ENCODE measurements around the gene SNRNP25. TPM values are rescaled to one million over a fixed set of nuclear protein-coding genes. Genes with fewer than 3 reads are reported as not detected.

The SNRNP25 gene
- total and polyA plus RNA-seq, 9 of the 15 experiments (the other 6 are each of a cell fraction or from before 2014, with no cell fraction given): 59.0 to 176 (median 108) TPM

DNA sequence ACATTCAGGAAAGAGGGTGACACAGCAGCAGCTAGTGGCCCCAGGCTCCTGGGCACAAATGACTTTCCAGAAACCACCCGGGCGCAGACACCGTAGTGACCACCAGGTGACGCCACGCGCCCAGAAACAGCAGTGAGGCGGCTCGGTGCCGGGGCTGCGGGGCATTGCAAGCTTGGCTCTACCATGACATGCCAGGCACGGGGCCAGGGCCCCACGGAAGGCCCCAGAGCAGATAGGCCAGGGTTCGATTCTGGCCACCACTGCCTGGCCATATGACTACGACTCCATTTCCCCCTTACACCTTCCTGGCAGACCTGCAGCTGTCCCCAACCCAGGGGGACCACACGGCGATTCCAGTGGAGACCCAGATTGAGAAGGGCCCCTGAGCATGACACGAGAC lies 12.1 kb downstream of the SNRNP25 start (continued):
- TF ChIP-seq, protein P1, sequence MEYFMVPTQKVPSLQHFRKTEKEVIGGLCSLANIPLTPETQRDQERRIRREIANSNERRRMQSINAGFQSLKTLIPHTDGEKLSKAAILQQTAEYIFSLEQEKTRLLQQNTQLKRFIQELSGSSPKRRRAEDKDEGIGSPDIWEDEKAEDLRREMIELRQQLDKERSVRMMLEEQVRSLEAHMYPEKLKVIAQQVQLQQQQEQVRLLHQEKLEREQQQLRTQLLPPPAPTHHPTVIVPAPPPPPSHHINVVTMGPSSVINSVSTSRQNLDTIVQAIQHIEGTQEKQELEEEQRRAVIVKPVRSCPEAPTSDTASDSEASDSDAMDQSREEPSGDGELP (CRISPR knock-in tag; IDR thresholded peaks at IDR 0.05; ENCODE audit: borderline replicate concordance): peak; percentile 87
- TF ChIP-seq TAF1 (IDR thresholded peaks at IDR 0.05; ENCODE audit: control insufficient read depth, extremely low read depth, insufficient read depth, low read length, severe bottlenecking): no peak
- TF ChIP-seq, protein P2, sequence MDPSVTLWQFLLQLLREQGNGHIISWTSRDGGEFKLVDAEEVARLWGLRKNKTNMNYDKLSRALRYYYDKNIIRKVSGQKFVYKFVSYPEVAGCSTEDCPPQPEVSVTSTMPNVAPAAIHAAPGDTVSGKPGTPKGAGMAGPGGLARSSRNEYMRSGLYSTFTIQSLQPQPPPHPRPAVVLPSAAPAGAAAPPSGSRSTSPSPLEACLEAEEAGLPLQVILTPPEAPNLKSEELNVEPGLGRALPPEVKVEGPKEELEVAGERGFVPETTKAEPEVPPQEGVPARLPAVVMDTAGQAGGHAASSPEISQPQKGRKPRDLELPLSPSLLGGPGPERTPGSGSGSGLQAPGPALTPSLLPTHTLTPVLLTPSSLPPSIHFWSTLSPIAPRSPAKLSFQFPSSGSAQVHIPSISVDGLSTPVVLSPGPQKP (CRISPR knock-in tag; IDR thresholded peaks at IDR 0.05): no peak
- peak; percentile 39 for TF ChIP-seq NFIC (IDR thresholded peaks at IDR 0.05)
- TF ChIP-seq, protein P3, sequence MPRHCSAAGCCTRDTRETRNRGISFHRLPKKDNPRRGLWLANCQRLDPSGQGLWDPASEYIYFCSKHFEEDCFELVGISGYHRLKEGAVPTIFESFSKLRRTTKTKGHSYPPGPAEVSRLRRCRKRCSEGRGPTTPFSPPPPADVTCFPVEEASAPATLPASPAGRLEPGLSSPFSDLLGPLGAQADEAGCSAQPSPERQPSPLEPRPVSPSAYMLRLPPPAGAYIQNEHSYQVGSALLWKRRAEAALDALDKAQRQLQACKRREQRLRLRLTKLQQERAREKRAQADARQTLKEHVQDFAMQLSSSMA (CRISPR knock-in tag; IDR thresholded peaks at IDR 0.05): no peak
- TF ChIP-seq MAFG (tag; conservative IDR thresholded peaks at IDR 0.05): 0 out of 2 replicates have a peak, but pooled peaks have one; percentile 6
- TF ChIP-seq, protein P4, sequence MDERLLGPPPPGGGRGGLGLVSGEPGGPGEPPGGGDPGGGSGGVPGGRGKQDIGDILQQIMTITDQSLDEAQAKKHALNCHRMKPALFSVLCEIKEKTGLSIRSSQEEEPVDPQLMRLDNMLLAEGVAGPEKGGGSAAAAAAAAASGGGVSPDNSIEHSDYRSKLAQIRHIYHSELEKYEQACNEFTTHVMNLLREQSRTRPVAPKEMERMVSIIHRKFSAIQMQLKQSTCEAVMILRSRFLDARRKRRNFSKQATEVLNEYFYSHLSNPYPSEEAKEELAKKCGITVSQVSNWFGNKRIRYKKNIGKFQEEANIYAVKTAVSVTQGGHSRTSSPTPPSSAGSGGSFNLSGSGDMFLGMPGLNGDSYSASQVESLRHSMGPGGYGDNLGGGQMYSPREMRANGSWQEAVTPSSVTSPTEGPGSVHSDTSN (CRISPR knock-in tag; IDR thresholded peaks at IDR 0.05; ENCODE audit: low read depth): no peak
- TF ChIP-seq, protein P4 (tag; conservative IDR thresholded peaks at IDR 0.05; ENCODE audit: low read depth): no peak
- no peak for TF ChIP-seq CBX2 (IDR thresholded peaks at IDR 0.05; ENCODE audit: insufficient read depth, low read length, poor library complexity, severe bottlenecking)
- TF ChIP-seq ERF (CRISPR knock-in tag; IDR thresholded peaks at IDR 0.05): no peak
- TF ChIP-seq, protein P5, sequence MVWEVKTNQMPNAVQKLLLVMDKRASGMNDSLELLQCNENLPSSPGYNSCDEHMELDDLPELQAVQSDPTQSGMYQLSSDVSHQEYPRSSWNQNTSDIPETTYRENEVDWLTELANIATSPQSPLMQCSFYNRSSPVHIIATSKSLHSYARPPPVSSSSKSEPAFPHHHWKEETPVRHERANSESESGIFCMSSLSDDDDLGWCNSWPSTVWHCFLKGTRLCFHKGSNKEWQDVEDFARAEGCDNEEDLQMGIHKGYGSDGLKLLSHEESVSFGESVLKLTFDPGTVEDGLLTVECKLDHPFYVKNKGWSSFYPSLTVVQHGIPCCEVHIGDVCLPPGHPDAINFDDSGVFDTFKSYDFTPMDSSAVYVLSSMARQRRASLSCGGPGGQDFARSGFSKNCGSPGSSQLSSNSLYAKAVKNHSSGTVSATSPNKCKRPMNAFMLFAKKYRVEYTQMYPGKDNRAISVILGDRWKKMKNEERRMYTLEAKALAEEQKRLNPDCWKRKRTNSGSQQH (CRISPR knock-in tag; IDR thresholded peaks at IDR 0.05): no peak
- no peak for TF ChIP-seq CBX1 (IDR thresholded peaks at IDR 0.05; ENCODE audit: low read depth)
- peak; percentile 32; the same call in 1 of the 2 replicates for TF ChIP-seq ZBTB7A (IDR thresholded peaks at IDR 0.05; ENCODE audit: borderline replicate concordance, control insufficient read depth, low read depth, low read length)
- no peak for TF ChIP-seq SRSF1 (IDR thresholded peaks at IDR 0.05; ENCODE audit: low read depth, low read length)
- no peak for TF ChIP-seq CAMTA2 (CRISPR knock-in tag; conservative IDR thresholded peaks at IDR 0.05)
- TF ChIP-seq ZNF263 (CRISPR knock-in tag; IDR thresholded peaks at IDR 0.05; ENCODE audit: borderline replicate concordance): no peak; the same call in 1 of the 2 replicates
- no peak for TF ChIP-seq CEBPG (CRISPR knock-in tag; IDR thresholded peaks at IDR 0.05)
- no peak for TF ChIP-seq CEBPG (tag; conservative IDR thresholded peaks at IDR 0.05 in 1 of 2, IDR thresholded peaks at IDR 0.05 in 1 of 2)
- TF ChIP-seq ZNF583 (CRISPR knock-in tag; IDR thresholded peaks at IDR 0.05): no peak
- TF ChIP-seq SMC3 (conservative IDR thresholded peaks at IDR 0.05; ENCODE audit: insufficient read depth, low read depth, low read length): peak; percentile 99
- no peak for TF ChIP-seq PRMT5 (CRISPR knock-in tag; IDR thresholded peaks at IDR 0.05)
